A204.1 (cell line): ENCODE results near the gene TUFM.
"Not testable (repeated sequence)": the region's sequence is repeated elsewhere in the genome, so short reads cannot be mapped to it uniquely, and the experiment has no call there.

Experiments
- FAIRE-seq: peaks from 2 replicates; lab custom pipeline; 2012; peaks lifted over from hg19 to GRCh38; lab: Jason Lieb, UNC

TUFM gene

GRCh38 chr16:28875134-28876018, 29.2 kb upstream of the TUFM start:
- FAIRE-seq = no peak

GRCh38 chr16:28874406-28874805, 28.3 kb upstream of the TUFM start:
- no peak for FAIRE-seq

- no peak for FAIRE-seq
Observed at GRCh38 chr16:28873543-28874201, 27.5 kb upstream of the TUFM start.

GRCh38 chr16:28872952-28873351, 26.8 kb upstream of the TUFM start:
- no peak for FAIRE-seq

GRCh38 chr16:28869201-28869600, 23.1 kb upstream of the TUFM start:
- no peak for FAIRE-seq

- not testable (repeated sequence) for FAIRE-seq
Observed at GRCh38 chr16:28867646-28868045, 21.5 kb upstream of the TUFM start.

GRCh38 chr16:28867241-28867640, 21.1 kb upstream of the TUFM start:
- FAIRE-seq = no peak

- no peak for FAIRE-seq
Observed at GRCh38 chr16:28866454-28866804, 20.3 kb upstream of the TUFM start.

- no peak for FAIRE-seq
Observed at GRCh38 chr16:28865722-28866453, 19.7 kb upstream of the TUFM start.

- no peak for FAIRE-seq
Observed at GRCh38 chr16:28865001-28865688, 19.0 kb upstream of the TUFM start.

GRCh38 chr16:28863929-28864793, 18.0 kb upstream of the TUFM start:
- no peak for FAIRE-seq

GRCh38 chr16:28859326-28859725, 13.2 kb upstream of the TUFM start:
- no peak for FAIRE-seq

- FAIRE-seq = no peak
Observed at GRCh38 chr16:28858421-28858820, 12.3 kb upstream of the TUFM start.

GRCh38 chr16:28846933-28847273, 755 bp upstream of the TUFM start:
- no peak for FAIRE-seq

- FAIRE-seq = no peak
Observed at GRCh38 chr16:28845761-28846079, 428 bp downstream of the TUFM start.

GRCh38 chr16:28845293-28845692, 855 bp downstream of the TUFM start:
- FAIRE-seq = no peak

GRCh38 chr16:28844226-28844885, 1.8 kb downstream of the TUFM start:
- no peak for FAIRE-seq

GRCh38 chr16:28843766-28844165, 2.4 kb downstream of the TUFM start:
- FAIRE-seq = no peak

GRCh38 chr16:28842696-28843095, 3.5 kb downstream of the TUFM start:
- no peak for FAIRE-seq

- no peak for FAIRE-seq
Observed at GRCh38 chr16:28839899-28840298, 6.2 kb downstream of the TUFM start.

GRCh38 chr16:28839004-28839639, 7.0 kb downstream of the TUFM start:
- FAIRE-seq = no peak
